Measurements from ENCODE around the gene MS4A2.

DNA sequence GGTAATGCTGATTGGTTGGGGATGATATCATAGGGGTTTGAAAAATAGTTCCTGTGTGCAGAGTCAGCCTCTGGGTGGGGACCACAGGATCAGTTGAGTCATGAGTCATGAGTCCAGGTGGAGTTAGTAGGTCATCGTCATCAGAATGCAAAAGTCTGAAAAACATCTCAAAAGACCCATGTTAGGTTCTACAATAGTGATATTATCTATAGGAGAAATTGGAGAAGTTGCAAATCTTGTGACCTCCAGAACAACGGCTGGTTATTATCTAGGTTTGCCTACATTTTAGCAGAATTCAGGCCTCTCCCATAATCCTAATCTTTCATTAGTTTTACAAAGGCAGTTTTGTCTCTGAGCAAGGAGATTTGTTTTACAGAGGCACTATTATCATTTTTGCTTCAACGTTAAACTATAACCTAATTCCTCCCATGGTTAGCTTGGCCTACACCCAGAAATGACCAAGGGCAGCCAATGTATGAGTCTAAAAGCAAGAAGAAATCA, 38.9 kb downstream of the MS4A2 start:
- TF ChIP-seq, protein P1, sequence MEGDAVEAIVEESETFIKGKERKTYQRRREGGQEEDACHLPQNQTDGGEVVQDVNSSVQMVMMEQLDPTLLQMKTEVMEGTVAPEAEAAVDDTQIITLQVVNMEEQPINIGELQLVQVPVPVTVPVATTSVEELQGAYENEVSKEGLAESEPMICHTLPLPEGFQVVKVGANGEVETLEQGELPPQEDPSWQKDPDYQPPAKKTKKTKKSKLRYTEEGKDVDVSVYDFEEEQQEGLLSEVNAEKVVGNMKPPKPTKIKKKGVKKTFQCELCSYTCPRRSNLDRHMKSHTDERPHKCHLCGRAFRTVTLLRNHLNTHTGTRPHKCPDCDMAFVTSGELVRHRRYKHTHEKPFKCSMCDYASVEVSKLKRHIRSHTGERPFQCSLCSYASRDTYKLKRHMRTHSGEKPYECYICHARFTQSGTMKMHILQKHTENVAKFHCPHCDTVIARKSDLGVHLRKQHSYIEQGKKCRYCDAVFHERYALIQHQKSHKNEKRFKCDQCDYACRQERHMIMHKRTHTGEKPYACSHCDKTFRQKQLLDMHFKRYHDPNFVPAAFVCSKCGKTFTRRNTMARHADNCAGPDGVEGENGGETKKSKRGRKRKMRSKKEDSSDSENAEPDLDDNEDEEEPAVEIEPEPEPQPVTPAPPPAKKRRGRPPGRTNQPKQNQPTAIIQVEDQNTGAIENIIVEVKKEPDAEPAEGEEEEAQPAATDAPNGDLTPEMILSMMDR (conservative IDR thresholded peaks at IDR 0.05) = no peak
- no peak for TF ChIP-seq ZFX (IDR thresholded peaks at IDR 0.05)

All from C4-2B (cell line).